Psoas muscle (tissue), 8 donors: ENCODE measurements around the gene FOXA2. TPM values are rescaled to one million over a fixed set of nuclear protein-coding genes. Genes with fewer than 3 reads are reported as not detected.
"Not testable (repeated sequence)": the region's sequence is repeated elsewhere in the genome, so short reads cannot be mapped to it uniquely, and the experiment has no call there.

Experiments used
- ATAC-seq, 4 donors: fragments of 200-7000 bp; cut with Tn5 transposase; one replicate each; pipeline ENCODE4 v1.9.1; 2020; ENCODE audit warnings: moderate library complexity in 3 of 4, mild to moderate bottlenecking in 2 of 4
- DNase-seq, 2 donors: peaks; one replicate each; pipeline ENCODE4 v3.0.0-alpha.2; 2020
- H3K27ac ChIP-seq: fragments of 200-600 bp; one replicate; pipeline ENCODE4 v1.8.0; 2022
- H3K27me3 ChIP-seq, 3 donors: fragments of 200-600 bp in 1 of 3; one replicate each; pipeline versions ENCODE4 v1.6.1 to v1.8.0; 2013 to 2022; ENCODE audit warnings: low read length in 2 of 3, mild to moderate bottlenecking in 2 of 3, moderate library complexity in 1 of 3; ENCODE audit not compliant: insufficient read depth in 3 of 3
- H3K36me3 ChIP-seq, 2 donors: fragments of 200-600 bp in 1 of 2; one replicate each; pipeline versions ENCODE4 v1.6.1 to v1.8.0; 2013 to 2022; ENCODE audit warnings: low read depth in 1 of 2, mild to moderate bottlenecking in 1 of 2, moderate library complexity in 1 of 2; ENCODE audit not compliant: insufficient read depth in 1 of 2
- H3K4me1 ChIP-seq: fragments of 200-600 bp; one replicate; pipeline ENCODE4 v1.8.0; 2022
- H3K4me3 ChIP-seq: fragments of 200-600 bp; one replicate; pipeline ENCODE4 v1.8.0; 2022; ENCODE audit warnings: mild to moderate bottlenecking
- H3K9me3 ChIP-seq: fragments of 200-600 bp; one replicate; pipeline ENCODE4 v1.8.0; 2022
- CTCF ChIP-seq: fragments of 200-600 bp; IDR thresholded peaks from one replicate; pipeline ENCODE4 v1.8.0; 2022; ENCODE audit warnings: antibody characterized with exemption
- WGBS, 3 donors: extraction: QIAGEN DNeasy Blood & Tissue Kit; methylation state at CpG; one replicate each; pipeline versions ENCODE4 v1.1.6 to v1.1.7; 2013; 5-methylcytosine and 5-hydroxymethylcytosine counted together
- intact Hi-C, 2 donors: fragments of 100-400 bp; cut with DNase I; formaldehyde crosslinking; loops; one replicate each; pipeline versions ENCODE4 v1.11.0 to v1.14.2; 2022
- polyA plus RNA-seq, 3 donors: library from polyadenylated mRNA; stranded (reverse); fragments of 200-250 nt; gene quantifications; one replicate each; pipeline ENCODE4 v1.2.3, GENCODE V29; 2013
- total RNA-seq, 4 donors: library from RNA; stranded (reverse); fragmentation: NEBNext Ultra II Directional in 2 of 4; extraction: Animal tissue kit (Norgen Biotek cat#: 25700) in 2 of 4; gene quantifications; one replicate each; pipeline versions ENCODE4 v1.2.1 to v1.2.4, GENCODE V29; 2021 to 2023
- donor health status: healthy with polysubstance abuse.
- donor health status: DM: no; HTN: no; CAD: no; lungs with moderate emphysema.
- donor health status: Bipolar disorder and iron deficiency.
- donor health status: healthy.
- donor health status: DM: yes; HTN: yes; CAD: no.
- donor health status: DM: no; HTN: no; CAD: no.
- donor health status: DM: no; HTN: no; CAD: no.
- donor health status: DM: yes; HTN: yes; CAD: no.

Gene FOXA2
- total and polyA plus RNA-seq, 7 donors = 0.26 TPM; not detected in 6

GRCh38 chr20:22555791-22556564, 28.4 kb downstream of the FOXA2 start:
- H3K36me3 ChIP-seq = no peaks in the 10 kb centered on the region
- no peak for TF ChIP-seq CTCF
- H3K4me1 ChIP-seq = no peaks in the 10 kb centered on the region
- intact Hi-C loops = no loop called here
- peaks cover 10 to 25% (median 11%) of the 10 kb centered on the region in 3 donors for H3K27me3 ChIP-seq
- H3K27ac ChIP-seq = no peak overlapping the region
- no peaks in the 10 kb centered on the region for H3K9me3 ChIP-seq
- H3K4me3 ChIP-seq = no peak overlapping the region
- DNase-seq (no peak), ATAC-seq (no peak)
- 61 to 68% (median 67%) methylated on average over 5 of the region's 5 CpGs for WGBS, 3 donors

GRCh38 chr20:22554391-22554790, 30.0 kb downstream of the FOXA2 start:
- no peak for ATAC-seq
- no peaks in the 10 kb centered on the region for H3K4me1 ChIP-seq
- 86 to 90% (median 89%) methylated on average over 2 of the region's 2 CpGs for WGBS, 3 donors
- TF ChIP-seq CTCF = no peak
- H3K36me3 ChIP-seq = no peaks in the 10 kb centered on the region
- no peak for DNase-seq
- H3K27ac ChIP-seq = no peak overlapping the region
- H3K4me3 ChIP-seq = no peak overlapping the region
- H3K9me3 ChIP-seq = no peaks in the 10 kb centered on the region
- peaks cover 3 to 10% (median 8%) of the 10 kb centered on the region in 3 donors for H3K27me3 ChIP-seq
- intact Hi-C loops = no loop called here

- WGBS, 3 donors = 73 to 75% (median 75%) methylated on average over 3 to 4 of the region's 4 CpGs
- H3K27ac ChIP-seq, H3K9me3 ChIP-seq, H3K36me3 ChIP-seq, intact Hi-C loops, H3K27me3 ChIP-seq, ATAC-seq, H3K4me1 ChIP-seq, H3K4me3 ChIP-seq, DNase-seq: not testable (repeated sequence)
These were observed 33.9 kb downstream of the FOXA2 start for GRCh38 chr20:22550514-22550913.

- ATAC-seq (no peak), DNase-seq (no peak)
- TF ChIP-seq CTCF = no peak
- Histone ChIP-seq H3K4me3 (no peak overlapping the region), H3K27me3 (peaks cover 0 to 10% (median 3%) of the 10 kb centered on the region in 3 donors), H3K9me3 (no peaks in the 10 kb centered on the region), H3K4me1 (no peaks in the 10 kb centered on the region), H3K27ac (no peak overlapping the region), H3K36me3 (no peaks in the 10 kb centered on the region)
- intact Hi-C loops = no loop called here
- WGBS, 3 donors = 55 to 75% (median 55%) methylated on average over 4 of the region's 4 CpGs
These were observed 36.3 kb downstream of the FOXA2 start for GRCh38 chr20:22548040-22548439.

GRCh38 chr20:22546344-22546743, 38.0 kb downstream of the FOXA2 start:
- H3K9me3 ChIP-seq = no peaks in the 10 kb centered on the region
- no peak for TF ChIP-seq CTCF
- no peaks in the 10 kb centered on the region for H3K4me1 ChIP-seq
- H3K27me3 ChIP-seq = peaks cover 2 to 10% (median 3%) of the 10 kb centered on the region in 3 donors
- ATAC-seq (no peak), DNase-seq (no peak)
- H3K27ac ChIP-seq = no peak overlapping the region
- no peaks in the 10 kb centered on the region for H3K36me3 ChIP-seq
- intact Hi-C loops = no loop called here
- no peak overlapping the region for H3K4me3 ChIP-seq
- WGBS, 3 donors = 55 to 64% (median 62%) methylated on average over 3 of the region's 3 CpGs
